BJ (cell line): Measurements from ENCODE around the gene B3GNT4. TPM values are rescaled to one million over a fixed set of nuclear protein-coding genes. Genes with fewer than 3 reads are reported as not detected.
A peak's percentile ranks its signal among the peaks of the same experiment; 100 is the strongest.
"Not testable (repeated sequence)": the region's sequence is repeated elsewhere in the genome, so short reads cannot be mapped to it uniquely, and the experiment has no call there.

ENCODE experiments used
- CTCF ChIA-PET: fragments of 350-600 bp; formaldehyde crosslinking; extraction: SDS; loops from one replicate; lab custom pipeline; 2021; ENCODE audit warnings: antibody characterized with exemption, inconsistent platforms; lab: Yijun Ruan, JAX
- POLR2A ChIA-PET: fragments of 300-600 bp; sonication (Branson Sonifier 250); formaldehyde crosslinking; extraction: SDS; loops from one replicate; lab custom pipeline; 2021; ENCODE audit warnings: antibody characterized with exemption; lab: Charles Lee
- DNase-seq: peaks from one replicate; pipeline ENCODE4 v3.0.0-alpha.2; 2011; ENCODE audit warnings: low read depth
- H3K27me3 ChIP-seq: 2 replicates; pipeline ENCODE4 v1.6.0; 2011; ENCODE audit warnings: low read length; ENCODE audit not compliant: control insufficient read depth, insufficient read depth
- H3K36me3 ChIP-seq: 2 replicates; pipeline ENCODE4 v1.5.1; 2011; ENCODE audit warnings: low read length; ENCODE audit not compliant: control insufficient read depth, insufficient read depth
- H3K4me3 ChIP-seq: 2 replicates; pipeline ENCODE4 v1.5.1; 2011; ENCODE audit warnings: low read depth, mild to moderate bottlenecking, control low read depth, low read length
- polyA plus RNA-seq: library from polyadenylated mRNA; depleted of rRNA; stranded (reverse); fragments of >200 nt; gene quantifications from 2 replicates; pipeline ENCODE4 v1.2.3, GENCODE V29; 2011
- TF ChIP-seq, protein P1 (sequence below): IDR thresholded peaks from 2 replicates; pipeline ENCODE4 v1.5.1; 2011; ENCODE audit warnings: low read depth, mild to moderate bottlenecking, control low read depth, inconsistent platforms, low read length, moderate library complexity; ENCODE audit not compliant: insufficient read depth

B3GNT4 gene
- polyA plus RNA-seq, 1 experiment: 0.18 TPM

DNA sequence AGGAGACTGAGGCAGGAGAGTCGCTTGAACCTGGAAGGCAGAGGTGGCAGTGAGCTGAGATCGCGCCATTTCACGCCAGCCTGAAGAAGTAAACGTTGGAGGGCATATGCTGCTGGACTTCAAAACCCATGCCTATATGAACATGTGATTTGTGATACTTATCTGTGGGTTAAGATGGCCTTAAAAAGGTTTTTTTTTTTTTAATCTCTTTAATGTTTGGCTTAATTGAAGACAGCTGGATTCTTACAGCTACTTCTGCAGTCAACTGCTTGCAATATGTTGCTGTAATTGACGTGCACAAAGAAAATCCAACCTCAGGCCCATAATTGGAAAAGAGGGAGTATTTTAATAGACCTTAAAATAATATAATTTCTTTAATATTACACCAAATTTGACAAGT lies 1.5 kb upstream of the B3GNT4 start:
- TF ChIP-seq, protein P1, sequence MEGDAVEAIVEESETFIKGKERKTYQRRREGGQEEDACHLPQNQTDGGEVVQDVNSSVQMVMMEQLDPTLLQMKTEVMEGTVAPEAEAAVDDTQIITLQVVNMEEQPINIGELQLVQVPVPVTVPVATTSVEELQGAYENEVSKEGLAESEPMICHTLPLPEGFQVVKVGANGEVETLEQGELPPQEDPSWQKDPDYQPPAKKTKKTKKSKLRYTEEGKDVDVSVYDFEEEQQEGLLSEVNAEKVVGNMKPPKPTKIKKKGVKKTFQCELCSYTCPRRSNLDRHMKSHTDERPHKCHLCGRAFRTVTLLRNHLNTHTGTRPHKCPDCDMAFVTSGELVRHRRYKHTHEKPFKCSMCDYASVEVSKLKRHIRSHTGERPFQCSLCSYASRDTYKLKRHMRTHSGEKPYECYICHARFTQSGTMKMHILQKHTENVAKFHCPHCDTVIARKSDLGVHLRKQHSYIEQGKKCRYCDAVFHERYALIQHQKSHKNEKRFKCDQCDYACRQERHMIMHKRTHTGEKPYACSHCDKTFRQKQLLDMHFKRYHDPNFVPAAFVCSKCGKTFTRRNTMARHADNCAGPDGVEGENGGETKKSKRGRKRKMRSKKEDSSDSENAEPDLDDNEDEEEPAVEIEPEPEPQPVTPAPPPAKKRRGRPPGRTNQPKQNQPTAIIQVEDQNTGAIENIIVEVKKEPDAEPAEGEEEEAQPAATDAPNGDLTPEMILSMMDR: no peak
- H3K4me3 ChIP-seq: no peak overlapping the region
- H3K27me3 ChIP-seq: peaks cover 10% of the 10 kb centered on the region
- ChIA-PET CTCF (interaction anchor here (0.6 to 1.7 kb wide), 3 partner anchors 9 to 407 kb away, joined by 3 to 9 read pairs (median 3); no protein-coding TSS in a partner anchor), POLR2A (interaction anchor here (0.6 kb wide), 2 partner anchors 269 to 850 kb away, joined by 3 read pairs; partner anchors contain the start of gene ANAPC5)
- peaks cover 3% of the 10 kb centered on the region for H3K36me3 ChIP-seq
- DNase-seq: no peak

DNA sequence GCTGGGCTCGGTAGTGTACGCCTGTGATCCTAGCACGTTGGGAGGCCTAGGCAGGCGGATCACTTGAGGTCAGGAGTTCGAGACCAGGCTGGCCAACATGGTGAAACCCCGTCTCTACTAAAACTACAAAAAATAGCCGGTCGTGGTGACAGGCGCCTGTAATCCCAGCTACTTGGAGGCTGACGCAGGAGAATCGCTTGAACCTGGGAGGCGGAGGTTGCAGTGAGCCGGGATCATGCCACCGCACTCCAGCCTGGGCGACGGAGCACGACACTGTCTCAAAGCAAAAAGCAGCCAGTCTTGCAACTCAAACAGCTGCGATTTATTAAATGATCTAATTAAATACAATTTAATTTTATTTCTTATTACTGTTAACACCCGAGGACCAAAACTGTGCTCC lies 698 bp upstream of the B3GNT4 start:
- H3K27me3 ChIP-seq, POLR2A ChIA-PET: not testable (repeated sequence)

DNA sequence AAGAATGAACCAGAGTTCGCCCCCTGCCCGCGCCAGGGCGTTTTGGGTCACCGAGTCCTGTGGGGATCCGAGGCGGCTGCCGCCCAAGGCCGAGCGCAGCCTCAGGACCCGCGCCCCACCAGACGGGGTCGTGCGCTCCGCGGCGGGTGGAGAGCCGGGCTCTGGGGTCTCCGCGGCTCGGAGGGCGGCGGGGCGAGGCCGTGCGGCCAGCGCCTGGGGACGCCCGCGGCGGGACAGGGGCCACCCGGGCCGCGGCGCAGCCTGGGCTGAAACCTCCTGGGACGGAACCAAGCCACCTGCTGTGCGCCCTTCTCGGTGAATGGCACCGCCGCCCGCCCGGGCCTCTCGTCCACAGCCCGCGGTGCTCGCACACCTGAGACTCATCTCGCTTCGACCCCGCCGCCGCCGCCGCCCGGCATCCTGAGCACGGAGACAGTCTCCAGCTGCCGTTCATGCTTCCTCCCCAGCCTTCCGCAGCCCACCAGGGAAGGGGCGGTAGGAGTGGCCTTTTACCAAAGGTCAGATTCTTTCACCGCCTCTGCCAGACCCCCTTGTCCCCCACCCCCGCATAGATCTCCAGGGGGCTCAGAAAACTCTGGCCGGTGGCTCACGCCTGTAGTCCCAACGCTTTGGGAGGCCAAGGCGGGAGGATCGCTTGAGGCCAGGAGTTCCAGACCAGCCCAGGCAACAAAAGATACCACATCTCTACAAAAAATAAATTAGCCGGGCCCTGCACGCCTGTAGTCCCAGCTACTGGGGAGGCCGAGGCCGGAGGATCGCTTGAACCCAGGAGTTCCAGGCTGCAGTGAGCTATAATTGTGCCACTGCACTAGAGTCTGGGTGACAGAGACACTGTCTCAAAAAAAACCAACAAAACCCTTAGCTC lies 901 bp downstream of the B3GNT4 start:
- peak overlapping the region; percentile 52 for H3K4me3 ChIP-seq
- ChIA-PET POLR2A (no interaction called here), CTCF (no interaction called here)
- DNase-seq: no peak
- peaks cover 14% of the 10 kb centered on the region for H3K36me3 ChIP-seq
- H3K27me3 ChIP-seq: peaks cover 10% of the 10 kb centered on the region
- TF ChIP-seq, protein P1: no peak

More for the DNA sequence above, 698 bp upstream of the B3GNT4 start:
- DNase-seq, CTCF ChIA-PET, H3K36me3 ChIP-seq: not testable (repeated sequence)
- peak overlapping the region; percentile 52 for H3K4me3 ChIP-seq

DNA sequence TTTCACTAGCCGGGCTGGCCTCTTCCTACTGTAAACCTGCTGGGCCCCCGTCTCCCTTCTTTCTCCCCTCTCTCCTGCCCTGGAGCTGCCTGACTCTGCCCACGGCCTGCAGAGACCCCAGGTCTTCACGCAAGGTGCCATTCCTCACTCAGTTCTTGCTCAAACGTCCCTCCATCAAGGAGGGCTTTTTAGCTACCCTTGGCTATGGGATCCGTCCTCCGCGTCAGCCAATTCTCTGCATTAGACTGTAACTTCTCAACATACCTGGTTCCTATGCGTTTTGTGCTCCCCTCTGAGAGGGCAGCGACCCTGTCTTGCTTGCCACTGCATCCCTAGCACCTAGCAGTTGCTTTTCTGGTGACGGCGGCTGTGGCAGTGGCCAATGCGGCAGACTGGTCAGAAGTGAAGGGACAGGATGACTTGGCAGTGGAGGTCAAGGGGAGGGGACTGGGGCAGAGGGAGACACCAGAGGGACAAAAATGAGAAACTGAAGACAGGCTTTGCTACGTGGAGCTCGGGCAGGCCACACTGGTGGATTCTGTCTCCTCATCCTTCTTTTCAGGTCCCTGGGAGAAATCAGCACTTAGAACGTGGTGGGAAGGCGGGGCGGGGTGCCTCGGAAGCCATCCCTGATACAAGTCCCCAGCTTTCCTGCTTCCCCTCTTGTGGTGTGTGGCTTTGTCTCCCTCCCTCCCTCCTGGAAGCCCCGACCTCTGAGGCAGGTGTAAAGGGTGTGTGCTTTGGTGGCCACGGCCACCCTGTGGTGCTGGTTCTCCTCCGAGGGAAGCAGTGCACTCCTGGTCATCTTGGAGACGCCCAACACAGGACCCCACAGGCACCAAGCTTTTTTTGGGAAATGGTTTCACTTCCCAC lies 1.8 kb downstream of the B3GNT4 start:
- ChIA-PET CTCF (no interaction called here), POLR2A (no interaction called here)
- Histone ChIP-seq H3K36me3 (peaks cover 15% of the 10 kb centered on the region), H3K27me3 (peaks cover 10% of the 10 kb centered on the region), H3K4me3 (no peak overlapping the region)
- no peak for DNase-seq
- TF ChIP-seq, protein P1: no peak

DNA sequence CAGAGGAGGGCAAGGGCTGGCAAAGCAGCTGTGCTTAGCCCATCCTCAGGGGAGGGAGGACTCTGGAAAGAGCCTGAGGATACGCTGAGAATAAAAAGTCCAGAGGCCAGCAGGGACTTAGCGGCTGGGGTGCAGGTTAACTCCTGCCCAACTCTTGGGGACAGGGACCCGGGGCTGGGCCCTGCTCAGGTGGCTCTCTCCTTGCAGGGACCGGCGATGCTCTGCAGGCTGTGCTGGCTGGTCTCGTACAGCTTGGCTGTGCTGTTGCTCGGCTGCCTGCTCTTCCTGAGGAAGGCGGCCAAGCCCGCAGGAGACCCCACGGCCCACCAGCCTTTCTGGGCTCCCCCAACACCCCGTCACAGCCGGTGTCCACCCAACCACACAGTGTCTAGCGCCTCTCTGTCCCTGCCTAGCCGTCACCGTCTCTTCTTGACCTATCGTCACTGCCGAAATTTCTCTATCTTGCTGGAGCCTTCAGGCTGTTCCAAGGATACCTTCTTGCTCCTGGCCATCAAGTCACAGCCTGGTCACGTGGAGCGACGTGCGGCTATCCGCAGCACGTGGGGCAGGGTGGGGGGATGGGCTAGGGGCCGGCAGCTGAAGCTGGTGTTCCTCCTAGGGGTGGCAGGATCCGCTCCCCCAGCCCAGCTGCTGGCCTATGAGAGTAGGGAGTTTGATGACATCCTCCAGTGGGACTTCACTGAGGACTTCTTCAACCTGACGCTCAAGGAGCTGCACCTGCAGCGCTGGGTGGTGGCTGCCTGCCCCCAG lies 2.8 kb downstream of the B3GNT4 start:
- ChIA-PET CTCF (no interaction called here), POLR2A (no interaction called here)
- Histone ChIP-seq H3K4me3 (no peak overlapping the region), H3K36me3 (peaks cover 16% of the 10 kb centered on the region), H3K27me3 (peaks cover 10% of the 10 kb centered on the region)
- TF ChIP-seq, protein P1: no peak
- no peak for DNase-seq
